Trophoblast cell (in vitro differentiated cells and primary cell): ENCODE measurements around the gene PRRC1.
A peak's percentile ranks its signal among the peaks of the same experiment; 100 is the strongest.

Experiments
- DNase-seq, 2 donors: peaks; one replicate each; pipeline ENCODE4 v3.0.0-alpha.2; 2016
- H2AFZ ChIP-seq: 2 replicates; pipeline ENCODE4 v1.6.1; 2013; ENCODE audit warnings: low read length, moderate library complexity, mild to moderate bottlenecking; ENCODE audit not compliant: insufficient read depth, poor library complexity
- H2AK5ac ChIP-seq: 2 replicates; pipeline ENCODE4 v1.6.1; 2013; ENCODE audit warnings: mild to moderate bottlenecking, low read length
- H2BK120ac ChIP-seq: 2 replicates; pipeline ENCODE4 v1.6.1; 2013; ENCODE audit warnings: low read length, mild to moderate bottlenecking, moderate library complexity; ENCODE audit not compliant: insufficient read depth, poor library complexity
- H2BK12ac ChIP-seq: 2 replicates; pipeline ENCODE4 v1.6.1; 2013; ENCODE audit warnings: mild to moderate bottlenecking, low read length, moderate library complexity
- H2BK5ac ChIP-seq: 2 replicates; pipeline ENCODE4 v1.6.1; 2013; ENCODE audit warnings: low read length, low read depth, moderate library complexity, mild to moderate bottlenecking; ENCODE audit not compliant: poor library complexity
- H3K14ac ChIP-seq: 2 replicates; pipeline ENCODE4 v1.6.1; 2013; ENCODE audit warnings: mild to moderate bottlenecking, low read length
- H3K18ac ChIP-seq: 2 replicates; pipeline ENCODE4 v1.6.1; 2013; ENCODE audit warnings: mild to moderate bottlenecking, low read length
- H3K23ac ChIP-seq: 2 replicates; pipeline ENCODE4 v1.6.1; 2013; ENCODE audit warnings: low read length
- H3K27ac ChIP-seq: 2 replicates; pipeline ENCODE4 v1.5.1; 2013; ENCODE audit warnings: low read depth, mild to moderate bottlenecking, inconsistent platforms, low read length, moderate library complexity
- H3K27me3 ChIP-seq: 2 replicates; pipeline ENCODE4 v1.6.1; 2013; ENCODE audit warnings: inconsistent platforms, mild to moderate bottlenecking, low read length, moderate library complexity; ENCODE audit not compliant: insufficient read depth
- H3K36me3 ChIP-seq, 2 experiments: 1 replicate in 1 of 2; 2 replicates in 1 of 2; pipeline ENCODE4 v1.6.1; 2013; ENCODE audit warnings: low read length in 2 of 2, mild to moderate bottlenecking in 2 of 2, moderate library complexity in 1 of 2; ENCODE audit not compliant: insufficient read depth in 2 of 2, control insufficient read depth in 1 of 2
- H3K4ac ChIP-seq: 2 replicates; pipeline ENCODE4 v1.6.1; 2013; ENCODE audit warnings: low read depth, mild to moderate bottlenecking, low read length, moderate library complexity
- H3K4me1 ChIP-seq, 2 experiments: 1 replicate in 1 of 2; 2 replicates in 1 of 2; pipeline ENCODE4 v1.6.1; 2013; ENCODE audit warnings: low read length in 2 of 2, mild to moderate bottlenecking in 2 of 2, moderate library complexity in 1 of 2; ENCODE audit not compliant: insufficient read depth in 2 of 2, control insufficient read depth in 1 of 2
- H3K4me2 ChIP-seq: 2 replicates; pipeline ENCODE4 v1.6.1; 2013; ENCODE audit warnings: inconsistent platforms, mild to moderate bottlenecking, low read length, moderate library complexity
- H3K4me3 ChIP-seq: 2 replicates; pipeline ENCODE4 v1.5.1; 2013; ENCODE audit warnings: mild to moderate bottlenecking, low read depth, low read length, inconsistent platforms
- H3K79me1 ChIP-seq: one replicate; pipeline ENCODE4 v1.6.1; 2013; ENCODE audit warnings: low read length
- H3K79me2 ChIP-seq: 2 replicates; pipeline ENCODE4 v1.6.1; 2013; ENCODE audit warnings: low read length, mild to moderate bottlenecking; ENCODE audit not compliant: control insufficient read depth, insufficient read depth, poor library complexity
- H3K9ac ChIP-seq: 2 replicates; pipeline ENCODE4 v1.6.1; 2013; ENCODE audit warnings: mild to moderate bottlenecking, low read length
- H3K9me3 ChIP-seq: 2 replicates; pipeline ENCODE4 v1.6.1; 2013; ENCODE audit warnings: low read depth, mild to moderate bottlenecking, control low read depth, inconsistent platforms, low read length; ENCODE audit not compliant: insufficient read depth
- H4K12ac ChIP-seq: 2 replicates; pipeline ENCODE4 v1.6.1; 2013; ENCODE audit warnings: low read depth, mild to moderate bottlenecking, low read length, moderate library complexity
- H4K8ac ChIP-seq: 2 replicates; pipeline ENCODE4 v1.6.1; 2013; ENCODE audit warnings: low read depth, mild to moderate bottlenecking, low read length, moderate library complexity
- H4K91ac ChIP-seq: one replicate; pipeline ENCODE4 v1.6.1; 2013; ENCODE audit warnings: low read depth, mild to moderate bottlenecking, low read length, moderate library complexity
- WGBS: extraction: QIAGEN DNeasy Blood & Tissue Kit; methylation state at CpG from one replicate; pipeline ENCODE4 v1.1.7; 2013; ENCODE audit warnings: missing lambda C conversion rate; ENCODE audit not compliant: insufficient read length, insufficient coverage; ENCODE audit errors: extremely low coverage; 5-methylcytosine and 5-hydroxymethylcytosine counted together

Gene PRRC1

DNA sequence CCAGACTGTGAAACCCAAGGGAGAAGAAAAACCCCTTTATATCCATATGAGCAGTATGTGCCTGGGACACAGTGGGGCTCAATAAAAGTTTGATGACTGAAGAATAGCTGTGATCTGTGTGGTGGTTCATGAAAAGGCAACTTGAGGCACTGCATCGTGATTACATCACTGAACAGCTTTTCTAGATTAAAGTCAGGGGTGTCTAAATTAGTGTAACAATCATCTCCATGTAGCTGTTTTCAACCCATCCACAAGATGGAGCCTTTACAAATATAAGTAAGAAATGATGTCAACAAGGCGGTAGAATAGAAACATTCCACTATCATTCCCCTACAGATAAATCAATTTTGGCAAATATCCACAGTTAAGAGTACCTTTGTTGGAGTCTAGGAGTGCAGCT lies 55.5 kb downstream of the PRRC1 start:
- no CpG with 5 or more reads among the region's 2 CpGs for WGBS

DNA sequence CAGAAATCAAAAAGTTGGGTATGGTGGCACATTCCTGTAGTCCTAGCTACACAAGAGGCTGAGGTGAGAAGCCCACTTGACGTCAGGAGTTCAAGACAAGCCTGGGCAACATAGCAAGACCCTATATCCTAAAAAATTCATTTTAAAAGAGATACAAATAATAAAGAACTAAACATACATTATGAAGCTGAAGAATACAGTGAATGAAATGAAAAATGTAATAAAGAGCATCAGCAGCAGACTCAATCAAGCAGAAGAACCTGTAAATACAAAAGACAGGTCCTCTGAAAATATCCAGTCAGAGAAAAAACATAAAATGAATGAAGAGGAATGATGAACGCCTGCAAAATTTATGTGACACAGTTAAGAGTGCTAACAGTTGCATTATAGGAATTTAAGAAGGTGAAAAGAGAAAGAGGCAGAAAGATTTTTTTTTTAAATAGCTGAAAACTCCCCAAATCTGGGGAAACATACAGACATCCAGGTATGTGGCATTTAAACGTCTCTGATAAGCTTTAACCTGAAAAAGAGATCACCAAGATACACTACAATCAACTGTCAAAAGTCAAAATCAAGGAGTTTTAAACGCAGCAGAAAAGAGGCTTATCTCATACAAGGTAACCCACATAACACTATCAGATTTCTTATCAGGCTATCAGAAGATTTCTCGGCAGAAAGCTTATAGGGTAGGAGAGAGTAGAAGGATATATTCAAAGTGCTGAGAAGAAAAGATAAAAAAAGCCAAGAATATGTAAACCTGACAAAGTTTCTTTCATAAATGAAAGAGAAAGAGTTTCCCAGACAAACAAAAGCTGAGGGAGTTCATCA lies 57.6 kb downstream of the PRRC1 start:
- Histone ChIP-seq H3K79me1 (no peaks in the 10 kb centered on the region), H2BK120ac (no peak overlapping the region), H2AK5ac (no peak overlapping the region), H3K36me3 (no peaks in the 10 kb centered on the region), H2BK5ac (no peak overlapping the region), H3K4me1 (no peaks in the 10 kb centered on the region), H4K8ac (no peak overlapping the region), H3K79me2 (no peaks in the 10 kb centered on the region), H3K4ac (no peak overlapping the region), H3K9ac (no peak overlapping the region), H3K9me3 (no peaks in the 10 kb centered on the region), H3K23ac (no peak overlapping the region), H3K27me3 (no peaks in the 10 kb centered on the region), H3K27ac (no peak overlapping the region), H3K14ac (no peak overlapping the region), H4K12ac (no peak overlapping the region), H3K4me2 (no peak overlapping the region), H2BK12ac (no peak overlapping the region), H4K91ac (no peak overlapping the region), H3K18ac (no peak overlapping the region), H2AFZ (no peak overlapping the region), H3K4me3 (no peak overlapping the region)
- no peak for DNase-seq
- no CpG with 5 or more reads among the region's 5 CpGs for WGBS

More for the DNA sequence above, 55.5 kb downstream of the PRRC1 start:
- H3K36me3 ChIP-seq: no peaks in the 10 kb centered on the region
- H2BK5ac ChIP-seq: no peak overlapping the region
- no peak overlapping the region for H3K4ac ChIP-seq
- H3K27ac ChIP-seq: no peak overlapping the region
- H2BK120ac ChIP-seq: no peak overlapping the region
- no peaks in the 10 kb centered on the region for H3K79me2 ChIP-seq
- no peak overlapping the region for H3K23ac ChIP-seq
- no peaks in the 10 kb centered on the region for H3K9me3 ChIP-seq
- H3K79me1 ChIP-seq: no peaks in the 10 kb centered on the region
- H2BK12ac ChIP-seq: no peak overlapping the region
- no peaks in the 10 kb centered on the region for H3K4me1 ChIP-seq
- H3K4me3 ChIP-seq: no peak overlapping the region
- no peaks in the 10 kb centered on the region for H3K27me3 ChIP-seq
- H3K14ac ChIP-seq: no peak overlapping the region
- no peak overlapping the region for H4K91ac ChIP-seq
- H3K4me2 ChIP-seq: no peak overlapping the region
- no peak overlapping the region for H2AK5ac ChIP-seq
- no peak overlapping the region for H3K18ac ChIP-seq
- H4K8ac ChIP-seq: no peak overlapping the region
- peak in 1 of 2 donors; percentile 3 for DNase-seq
- no peak overlapping the region for H2AFZ ChIP-seq
- H4K12ac ChIP-seq: no peak overlapping the region
- H3K9ac ChIP-seq: no peak overlapping the region

DNA sequence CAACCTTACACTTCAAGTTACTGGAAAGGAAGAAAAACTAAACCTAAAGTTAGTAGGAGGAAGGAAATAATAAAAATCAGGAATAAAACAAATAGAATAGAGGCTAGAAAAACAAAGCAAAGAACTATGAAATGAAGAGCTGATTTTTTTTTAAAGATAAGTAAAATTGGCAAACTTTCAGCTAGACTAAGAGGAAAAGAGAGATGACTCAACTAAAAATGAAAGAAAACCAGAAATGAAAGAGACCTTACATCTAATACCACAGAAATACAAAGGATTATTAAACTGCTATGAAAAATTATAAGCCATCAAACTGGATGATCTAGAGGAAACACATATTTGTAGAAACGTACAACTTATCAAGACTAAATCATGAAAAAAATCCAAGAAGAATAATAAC lies 60.0 kb downstream of the PRRC1 start:
- no peak overlapping the region for H3K4me3 ChIP-seq
- no peaks in the 10 kb centered on the region for H3K4me1 ChIP-seq
- H2AFZ ChIP-seq: no peak overlapping the region
- H3K9ac ChIP-seq: no peak overlapping the region
- no peaks in the 10 kb centered on the region for H3K36me3 ChIP-seq
- no peak overlapping the region for H3K18ac ChIP-seq
- H2BK120ac ChIP-seq: no peak overlapping the region
- H4K12ac ChIP-seq: no peak overlapping the region
- no peaks in the 10 kb centered on the region for H3K79me1 ChIP-seq
- no peak overlapping the region for H3K27ac ChIP-seq
- no peak overlapping the region for H2AK5ac ChIP-seq
- H4K91ac ChIP-seq: no peak overlapping the region
- H4K8ac ChIP-seq: no peak overlapping the region
- H3K27me3 ChIP-seq: no peaks in the 10 kb centered on the region
- no peak overlapping the region for H3K4me2 ChIP-seq
- H2BK12ac ChIP-seq: no peak overlapping the region
- no peak for DNase-seq
- no CpG with 5 or more reads among the region's 1 CpG for WGBS
- H3K79me2 ChIP-seq: no peaks in the 10 kb centered on the region
- no peaks in the 10 kb centered on the region for H3K9me3 ChIP-seq
- H3K23ac ChIP-seq: no peak overlapping the region
- H3K14ac ChIP-seq: no peak overlapping the region
- H3K4ac ChIP-seq: no peak overlapping the region
- no peak overlapping the region for H2BK5ac ChIP-seq

DNA sequence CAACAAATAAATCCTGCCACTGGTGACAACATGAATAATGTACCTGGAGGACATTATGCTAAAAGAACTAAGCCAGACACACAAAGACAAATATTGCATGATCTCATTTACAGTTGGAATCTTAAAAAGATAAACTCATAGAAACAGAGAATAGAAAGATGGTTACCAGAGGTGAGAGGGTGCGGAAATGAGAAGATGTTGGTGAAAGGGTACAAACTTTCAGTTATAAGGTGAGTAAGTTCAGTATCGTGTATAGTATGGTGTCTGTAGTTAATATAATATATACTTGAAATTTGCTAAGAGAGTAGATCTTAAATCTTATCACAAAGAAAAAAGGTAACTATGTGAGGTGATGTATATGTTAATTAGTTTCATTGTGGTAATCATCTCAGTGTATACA lies 63.3 kb downstream of the PRRC1 start:
- no peak overlapping the region for H4K8ac ChIP-seq
- H2BK12ac ChIP-seq: no peak overlapping the region
- no peaks in the 10 kb centered on the region for H3K79me1 ChIP-seq
- no peak overlapping the region for H3K27ac ChIP-seq
- no peaks in the 10 kb centered on the region for H3K36me3 ChIP-seq
- no peak overlapping the region for H2AK5ac ChIP-seq
- no peak overlapping the region for H3K14ac ChIP-seq
- no peaks in the 10 kb centered on the region for H3K79me2 ChIP-seq
- H3K4me2 ChIP-seq: no peak overlapping the region
- H3K27me3 ChIP-seq: no peaks in the 10 kb centered on the region
- H3K4ac ChIP-seq: no peak overlapping the region
- H2BK5ac ChIP-seq: no peak overlapping the region
- no peak overlapping the region for H3K4me3 ChIP-seq
- no peak overlapping the region for H2BK120ac ChIP-seq
- no peak overlapping the region for H3K9ac ChIP-seq
- 100% methylated on average over 2 of the region's 2 CpGs for WGBS
- no peak for DNase-seq
- H3K9me3 ChIP-seq: no peaks in the 10 kb centered on the region
- no peaks in the 10 kb centered on the region for H3K4me1 ChIP-seq
- no peak overlapping the region for H2AFZ ChIP-seq
- no peak overlapping the region for H3K23ac ChIP-seq
- no peak overlapping the region for H4K91ac ChIP-seq
- H3K18ac ChIP-seq: no peak overlapping the region
- H4K12ac ChIP-seq: no peak overlapping the region
